Upper lobe of right lung (tissue), 1 donor: ENCODE results near the gene SNX1. TPM values are rescaled to one million over a fixed set of nuclear protein-coding genes. Genes with fewer than 3 reads are reported as not detected.

Experiments
- ATAC-seq: fragments of 200-7000 bp; cut with Tn5 transposase; one replicate; pipeline ENCODE4 v1.9.1; 2020; ENCODE audit warnings: mild to moderate bottlenecking, moderate library complexity
- DNase-seq: peaks from one replicate; pipeline ENCODE4 v3.0.0-alpha.2; 2020
- H3K27ac ChIP-seq: fragments of 200-600 bp; one replicate; pipeline ENCODE4 v1.8.0; 2022
- H3K27me3 ChIP-seq: fragments of 200-600 bp; one replicate; pipeline ENCODE4 v1.8.0; 2022; ENCODE audit warnings: mild to moderate bottlenecking
- H3K36me3 ChIP-seq: fragments of 200-600 bp; one replicate; pipeline ENCODE4 v1.8.0; 2022
- H3K4me1 ChIP-seq: fragments of 200-600 bp; one replicate; pipeline ENCODE4 v1.8.0; 2022
- H3K4me3 ChIP-seq: fragments of 200-600 bp; one replicate; pipeline ENCODE4 v1.8.0; 2022; ENCODE audit warnings: mild to moderate bottlenecking
- H3K9me3 ChIP-seq: fragments of 200-600 bp; one replicate; pipeline ENCODE4 v1.8.0; 2022
- CTCF ChIP-seq: fragments of 200-600 bp; IDR thresholded peaks from one replicate; pipeline ENCODE4 v1.8.0; 2022; ENCODE audit warnings: antibody characterized with exemption
- intact Hi-C: fragments of 100-400 bp; cut with DNase I; formaldehyde crosslinking; loops from one replicate; pipeline ENCODE4 v1.11.0; 2022
- total RNA-seq: library from RNA; stranded (reverse); fragmentation: NEBNext Ultra II Directional; extraction: Animal tissue kit (Norgen Biotek cat#: 25700); gene quantifications from one replicate; pipeline ENCODE4 v1.2.1, GENCODE V29; 2021
- donor health status: DM: no; HTN: yes; CAD: no; lungs with severe emphysema.

The SNX1 gene
- total RNA-seq, 1 donor from 2014 or later: 162 TPM

DNA sequence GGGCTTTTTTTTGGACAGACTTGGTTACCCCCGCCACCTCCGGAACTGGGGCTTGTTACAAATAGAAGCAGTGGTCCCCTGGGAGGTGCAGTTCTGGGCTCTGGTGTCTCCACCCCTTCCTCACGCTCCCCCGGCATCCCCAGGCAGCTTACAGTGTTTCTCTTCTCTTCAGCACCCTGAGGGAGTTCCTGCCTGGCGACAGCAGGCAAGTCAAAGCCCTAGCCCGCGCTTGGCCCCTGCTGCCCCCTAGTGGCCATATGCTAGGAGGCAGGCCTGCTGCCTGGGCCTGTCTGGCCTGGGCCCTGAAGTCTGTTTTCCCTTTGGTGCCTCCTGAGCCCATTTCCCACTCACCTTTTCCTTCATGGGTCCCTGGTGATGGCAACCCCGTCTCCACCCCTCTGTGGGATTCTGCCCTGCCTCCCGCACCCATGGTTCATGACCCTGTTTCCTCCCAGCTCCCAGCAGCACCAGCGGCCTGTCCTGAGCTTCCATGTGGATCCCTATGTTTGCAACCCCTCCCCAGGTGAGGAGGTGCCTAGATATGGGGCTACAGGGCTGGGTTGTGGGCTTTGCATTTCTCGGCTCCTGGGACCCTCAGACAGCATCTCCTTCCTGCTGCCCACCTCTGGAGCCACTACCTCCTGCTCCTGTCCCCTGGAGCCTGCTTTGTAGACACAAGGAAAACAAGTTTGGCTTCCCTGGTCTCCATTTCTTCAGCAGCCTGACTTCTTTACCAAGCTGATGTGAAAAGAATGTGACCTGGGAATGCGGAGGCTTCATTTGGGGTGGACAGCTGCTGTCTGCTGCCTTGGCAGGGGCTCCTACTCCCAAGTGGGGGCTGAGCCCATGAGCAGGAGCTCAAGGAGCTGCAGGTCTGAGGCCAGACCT, 57.9 kb downstream of the SNX1 start:
- intact Hi-C loops: no loop called here
- Histone ChIP-seq H3K27ac (peak overlapping the region; percentile 2), H3K4me3 (peak overlapping the region; percentile 53), H3K9me3 (no peaks in the 10 kb centered on the region), H3K27me3 (peaks cover 18% of the 10 kb centered on the region), H3K4me1 (peaks cover 18% of the 10 kb centered on the region), H3K36me3 (peaks cover 49% of the 10 kb centered on the region)
- peak; percentile 95 for DNase-seq
- peak; percentile 90 for ATAC-seq
- TF ChIP-seq CTCF: peak; percentile 98

DNA sequence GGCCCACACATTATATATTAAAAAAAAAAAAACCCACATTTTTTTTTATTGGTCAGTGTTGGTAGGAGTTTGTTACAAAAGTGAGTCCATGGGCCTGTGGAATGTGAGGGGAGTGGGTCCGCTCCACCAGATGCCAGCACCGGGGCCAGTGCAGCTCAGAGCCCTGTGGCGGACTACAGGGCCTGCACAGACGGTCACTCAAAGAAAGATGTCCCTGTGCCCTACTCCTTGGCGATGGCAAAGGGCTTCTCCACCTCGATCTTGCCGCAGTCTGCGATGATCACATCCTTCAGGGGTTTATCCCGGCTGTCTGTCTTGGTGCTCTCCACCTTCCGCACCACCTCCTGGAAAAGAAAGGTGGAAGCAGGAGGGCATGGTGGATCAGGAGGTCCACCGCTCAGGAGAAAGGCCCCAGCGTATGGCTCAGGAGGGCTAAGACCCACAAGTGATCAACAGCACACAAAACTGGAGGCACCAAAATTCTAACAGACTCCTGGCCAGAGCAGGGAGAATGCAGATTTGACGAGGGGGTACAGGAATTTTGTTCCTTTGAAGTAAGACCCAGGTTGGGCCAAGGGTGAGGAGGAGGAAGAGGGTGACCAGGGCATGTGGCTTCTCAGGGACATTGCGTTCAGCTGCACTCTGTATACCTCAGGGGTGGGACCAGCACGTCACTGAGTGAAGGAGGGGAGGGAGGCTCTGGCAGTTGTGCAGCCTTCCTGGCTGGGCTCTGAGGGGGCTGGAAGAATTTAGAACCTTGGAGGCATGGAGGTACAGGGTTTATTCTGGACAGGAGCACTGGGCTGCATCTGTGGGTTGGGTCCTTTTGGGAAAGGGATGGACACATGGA, 60.2 kb downstream of the SNX1 start:
- no peak for TF ChIP-seq CTCF
- Histone ChIP-seq H3K36me3 (peaks cover 72% of the 10 kb centered on the region), H3K4me1 (peaks cover 38% of the 10 kb centered on the region), H3K4me3 (no peak overlapping the region), H3K27me3 (peaks cover 18% of the 10 kb centered on the region), H3K27ac (no peak overlapping the region), H3K9me3 (no peaks in the 10 kb centered on the region)
- ATAC-seq (no peak), DNase-seq (no peak)
- intact Hi-C loops: no loop called here

DNA sequence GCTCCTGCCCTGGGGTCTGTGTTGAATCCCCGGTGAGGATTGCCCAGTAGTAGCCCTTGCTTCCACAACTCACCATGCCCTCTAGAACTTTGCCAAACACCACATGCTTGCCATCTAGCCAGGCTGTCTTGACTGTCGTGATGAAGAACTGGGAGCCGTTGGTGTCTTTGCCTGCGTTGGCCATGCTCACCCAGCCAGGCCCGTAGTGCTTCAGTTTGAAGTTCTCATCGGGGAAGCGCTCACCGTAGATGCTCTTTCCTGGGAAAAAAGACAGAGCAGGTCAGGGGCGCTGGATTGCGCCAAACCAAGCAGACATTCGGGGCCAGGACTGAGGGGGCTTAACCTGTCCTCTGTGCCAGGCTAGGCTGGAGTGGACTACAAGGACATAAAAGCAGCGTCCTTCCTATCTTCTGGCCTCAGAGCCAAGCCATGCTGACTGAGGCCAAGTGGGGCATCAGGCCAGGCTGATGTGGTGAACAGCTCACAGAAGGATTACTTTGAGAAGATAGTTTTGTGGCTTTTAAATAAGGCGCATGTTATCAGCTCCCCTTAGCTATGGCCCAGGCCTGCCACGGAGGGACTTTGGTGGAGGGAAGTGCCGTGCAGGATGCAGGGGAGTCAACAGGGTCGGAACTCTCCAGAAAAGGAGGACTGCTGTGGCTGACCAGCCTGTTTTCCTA, 61.0 kb downstream of the SNX1 start:
- H3K9me3 ChIP-seq: no peaks in the 10 kb centered on the region
- H3K4me1 ChIP-seq: peaks cover 44% of the 10 kb centered on the region
- TF ChIP-seq CTCF: no peak
- H3K36me3 ChIP-seq: peaks cover 79% of the 10 kb centered on the region
- DNase-seq (no peak), ATAC-seq (no peak)
- intact Hi-C loops: no loop called here
- no peak overlapping the region for H3K27ac ChIP-seq
- H3K4me3 ChIP-seq: no peak overlapping the region
- peaks cover 12% of the 10 kb centered on the region for H3K27me3 ChIP-seq

DNA sequence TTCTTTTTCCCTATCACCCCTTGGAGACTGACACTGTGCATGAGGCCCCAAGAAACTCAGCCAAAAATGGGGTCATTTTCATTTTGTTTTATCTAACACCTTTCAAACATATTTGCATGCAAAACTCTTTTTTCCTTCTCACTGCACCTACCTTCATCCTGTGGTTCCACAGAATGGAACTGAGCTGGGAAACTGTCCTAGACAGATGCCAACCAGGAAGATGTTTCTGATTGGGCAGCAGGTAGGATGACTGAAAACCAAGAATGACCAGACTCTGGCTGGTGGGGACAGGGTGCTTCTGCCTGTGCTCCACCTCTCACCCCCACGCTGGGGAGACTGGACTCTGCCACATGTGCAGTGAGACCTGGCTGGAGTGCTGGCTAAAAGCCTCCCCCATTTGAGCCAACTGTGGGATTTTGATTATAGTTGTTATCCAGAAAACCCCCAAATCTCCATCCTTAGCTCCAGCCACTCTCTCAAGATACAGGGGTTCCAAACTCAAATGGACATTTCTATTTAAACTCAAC, 61.9 kb downstream of the SNX1 start:
- intact Hi-C loops: no loop called here
- Histone ChIP-seq H3K4me3 (no peak overlapping the region), H3K4me1 (peaks cover 41% of the 10 kb centered on the region), H3K27ac (no peak overlapping the region), H3K9me3 (no peaks in the 10 kb centered on the region), H3K36me3 (peaks cover 79% of the 10 kb centered on the region), H3K27me3 (peaks cover 5% of the 10 kb centered on the region)
- no peak for ATAC-seq
- TF ChIP-seq CTCF: no peak
- no peak for DNase-seq

DNA sequence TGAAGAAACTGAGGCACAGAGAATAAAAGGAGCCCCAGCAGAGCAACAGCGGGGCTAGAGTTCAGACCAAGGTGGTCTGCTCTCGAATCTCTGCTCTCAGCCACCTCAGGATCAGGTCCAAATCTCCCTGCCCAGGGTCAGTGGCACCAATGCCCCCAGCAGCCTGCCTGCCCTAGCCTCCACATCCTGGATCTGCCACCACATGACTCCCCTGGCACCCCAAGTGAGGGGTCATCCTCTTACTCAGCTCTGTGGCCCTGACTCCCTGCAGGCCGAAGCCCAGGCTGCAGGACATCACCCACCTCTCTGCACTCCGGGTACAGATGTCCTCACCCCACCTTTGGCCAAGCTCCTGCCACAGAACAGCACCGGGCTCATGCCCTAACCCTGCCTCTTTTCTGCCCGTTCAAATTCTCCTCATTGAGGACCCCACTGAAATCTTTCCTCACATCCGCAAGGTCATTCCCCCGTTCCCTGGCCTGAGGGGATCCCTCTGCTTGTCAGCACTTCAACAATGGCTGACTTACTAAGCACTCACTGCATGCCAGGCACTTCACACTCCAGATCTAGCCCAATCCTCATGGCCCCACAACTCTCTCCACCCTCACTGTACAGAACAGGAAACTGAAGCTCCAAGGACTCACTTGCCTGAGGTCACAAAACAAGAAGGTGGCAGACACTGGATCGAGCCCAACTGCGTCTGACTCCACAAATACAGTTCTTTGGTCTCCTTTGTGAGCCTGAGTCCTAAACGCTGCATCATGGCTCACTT, 62.8 kb downstream of the SNX1 start:
- Histone ChIP-seq H3K4me3 (no peak overlapping the region), H3K4me1 (peaks cover 37% of the 10 kb centered on the region), H3K36me3 (peaks cover 79% of the 10 kb centered on the region), H3K9me3 (no peaks in the 10 kb centered on the region), H3K27ac (no peak overlapping the region), H3K27me3 (no peaks in the 10 kb centered on the region)
- ATAC-seq: no peak
- DNase-seq: no peak
- TF ChIP-seq CTCF: no peak
- intact Hi-C loops: no loop called here
